GM19239 (cell line): Measurements from ENCODE around the gene ELP5.
A peak's percentile ranks its signal among the peaks of the same experiment; 100 is the strongest.

ENCODE experiments used
- DNase-seq: peaks from one replicate; pipeline ENCODE4 v3.0.0; 2011; ENCODE audit warnings: low spot score; ENCODE audit not compliant: insufficient read length
- FAIRE-seq: peaks from 2 replicates; lab custom pipeline; 2011; peaks lifted over from hg19 to GRCh38; lab: Jason Lieb, UNC

Gene ELP5

GRCh38 chr17:7306911-7307685 is 55.1 kb downstream of the ELP5 start, which contains the start of gene EIF5A:
TSS of gene EIF5A (plus strand) at chr17:7307628. CDS start at chr17:7309636, 2,008 bp downstream.
- FAIRE-seq: peak; percentile 100
- peak; percentile 91 for DNase-seq

- DNase-seq: no peak
- no peak for FAIRE-seq
Observed at GRCh38 chr17:7307686-7308624, 55.9 kb downstream of the ELP5 start.

- DNase-seq (peak; percentile 59), FAIRE-seq (peak; percentile 94)
Observed at GRCh38 chr17:7308625-7309433, 56.8 kb downstream of the ELP5 start.
